ENCODE data around the gene BTBD9.

- TF ChIP-seq CTCF (optimal IDR thresholded peaks at IDR 0.05 in 1 of 3, IDR thresholded peaks at IDR 0.05 in 1 of 3, conservative IDR thresholded peaks at IDR 0.05 in 1 of 3; ENCODE audit: extremely low read depth in 1 of 3, insufficient read depth in 2 of 3, low read length in 3 of 3) (no peak), EZH2 (IDR thresholded peaks at IDR 0.05; ENCODE audit: low read length) (no peak)
These were observed 219.5 kb downstream of the BTBD9 start for GRCh38 chr6:38420207-38420606.
